B cell (primary cell): ENCODE measurements around the gene TFAP2D. TPM values are rescaled to one million over a fixed set of nuclear protein-coding genes. Genes with fewer than 3 reads are reported as not detected.

Experiments used
- ATAC-seq: fragments of 200-7000 bp; cut with Tn5 transposase; one replicate; pipeline ENCODE4 v1.10.0; 2021; ENCODE audit warnings: low read depth, mild to moderate bottlenecking, moderate number of reproducible peaks, moderate library complexity
- CTCF ChIA-PET: fragments of 350-600 bp; sonication (Branson Sonifier 250); formaldehyde crosslinking; loops from one replicate; lab custom pipeline; 2021; ENCODE audit warnings: antibody characterized with exemption, inconsistent platforms; lab: Charles Lee
- POLR2A ChIA-PET: fragments of 350-600 bp; sonication (Branson Sonifier 250); formaldehyde crosslinking; loops from one replicate; lab custom pipeline; 2021; ENCODE audit warnings: antibody characterized with exemption; lab: Charles Lee
- DNase-seq: peaks from one replicate; pipeline ENCODE4 v3.0.0; 2013
- H2AFZ ChIP-seq: 2 replicates; pipeline ENCODE4 v1.6.1; 2012; ENCODE audit warnings: mild to moderate bottlenecking, low read depth, low read length; ENCODE audit not compliant: insufficient read depth, poor library complexity, severe bottlenecking
- H3K27ac ChIP-seq, 2 donors: 1 replicate in 1 of 2; 2 replicates in 1 of 2; pipeline ENCODE4 v1.5.1; 2012 to 2013; ENCODE audit warnings: low read length in 2 of 2, mild to moderate bottlenecking in 2 of 2, moderate library complexity in 1 of 2
- H3K27me3 ChIP-seq, 4 experiments: fragments of 200-600 bp in 1 of 4; sonication (generic) in 1 of 4; replicated peaks in 1 of 4; 1 replicate in 2 of 4; 2 replicates in 2 of 4; pipeline versions ENCODE4 v1.6.1 to v1.7.0; 2013 to 2016; ENCODE audit warnings: low read length in 3 of 4, mild to moderate bottlenecking in 2 of 4, mixed read lengths in 1 of 4, moderate library complexity in 1 of 4; ENCODE audit not compliant: insufficient read depth in 4 of 4, control insufficient read depth in 3 of 4; ENCODE audit errors: control extremely low read depth in 1 of 4
- H3K36me3 ChIP-seq, 2 experiments: replicated peaks in 1 of 2; 1 replicate in 1 of 2; 2 replicates in 1 of 2; pipeline versions ENCODE4 v1.6.1 to v1.7.1; 2013; ENCODE audit warnings: low read length in 1 of 2; ENCODE audit not compliant: insufficient read depth in 2 of 2, control insufficient read depth in 1 of 2; ENCODE audit errors: control extremely low read depth in 1 of 2, extremely low read depth in 1 of 2
- H3K4me1 ChIP-seq, 2 donors: fragments of 200-600 bp in 1 of 2; sonication (generic) in 1 of 2; 1 replicate in 1 of 2; 2 replicates in 1 of 2; pipeline versions ENCODE4 v1.5.1 to v1.6.1; 2013 to 2017; ENCODE audit warnings: low read length in 2 of 2; ENCODE audit not compliant: control insufficient read depth in 2 of 2, insufficient read depth in 2 of 2
- H3K4me2 ChIP-seq: replicated peaks from 2 replicates; pipeline ENCODE3; 2012; ENCODE audit warnings: mild to moderate bottlenecking, low read depth, low read length; ENCODE audit not compliant: poor library complexity, severe bottlenecking
- H3K4me3 ChIP-seq, 5 experiments: fragments of 200-600 bp in 1 of 5; sonication (generic) in 1 of 5; 1 replicate in 3 of 5; 2 replicates in 2 of 5; pipeline versions ENCODE4 v1.5.1 to v1.7.0; 2011 to 2016; ENCODE audit warnings: low read length in 4 of 5, mild to moderate bottlenecking in 4 of 5, low read depth in 2 of 5, control low read depth in 1 of 5, moderate library complexity in 1 of 5; ENCODE audit not compliant: insufficient read depth in 1 of 5; ENCODE audit errors: control extremely low read depth in 1 of 5, extremely low read depth in 1 of 5
- H3K79me2 ChIP-seq: fragments of 200-600 bp; sonication (generic); one replicate; pipeline ENCODE4 v1.6.0; 2016; ENCODE audit warnings: low read length; ENCODE audit not compliant: control insufficient read depth, insufficient read depth
- H3K9ac ChIP-seq: fragments of 200-600 bp; sonication (generic); 2 replicates; pipeline ENCODE4 v1.6.1; 2017; ENCODE audit warnings: mild to moderate bottlenecking, low read length, moderate library complexity
- H3K9me3 ChIP-seq, 3 donors: one replicate each; pipeline versions ENCODE4 v1.6.1 to v1.7.1; 2013; ENCODE audit warnings: low read length in 2 of 3; ENCODE audit not compliant: control insufficient read depth in 2 of 3, insufficient read depth in 1 of 3; ENCODE audit errors: control extremely low read depth in 1 of 3
- H4K20me1 ChIP-seq: 2 replicates; pipeline ENCODE4 v1.6.0; 2012; ENCODE audit warnings: mild to moderate bottlenecking, low read length; ENCODE audit not compliant: insufficient read depth, control insufficient read depth, poor library complexity, severe bottlenecking
- H3K27ac Mint-ChIP-seq: one replicate; pipeline ENCODE4 v1.8.0; 2021; ENCODE audit warnings: mixed read lengths
- H3K27me3 Mint-ChIP-seq: one replicate; pipeline ENCODE4 v1.8.0; 2021; ENCODE audit warnings: mixed read lengths
- H3K4me1 Mint-ChIP-seq: one replicate; pipeline ENCODE4 v1.8.0; 2021; ENCODE audit warnings: mixed read lengths
- H3K4me3 Mint-ChIP-seq: one replicate; pipeline ENCODE4 v1.8.0; 2021; ENCODE audit warnings: mixed read lengths
- H3K9me3 Mint-ChIP-seq: one replicate; pipeline ENCODE4 v1.8.0; 2022; ENCODE audit warnings: mixed read lengths; ENCODE audit not compliant: insufficient read depth
- EZH2 ChIP-seq: IDR thresholded peaks from 2 replicates; pipeline ENCODE4 v1.6.1; 2012; ENCODE audit warnings: borderline replicate concordance, low read depth, mild to moderate bottlenecking, moderate library complexity, low read length; ENCODE audit not compliant: insufficient read depth, poor library complexity, severe bottlenecking
- WGBS: methylation state at CpG from one replicate; pipeline ENCODE4 v1.1.5; 2013; ENCODE audit warnings: missing lambda C conversion rate; ENCODE audit not compliant: insufficient coverage; 5-methylcytosine and 5-hydroxymethylcytosine counted together
- intact Hi-C: fragments of 100-400 bp; cut with micrococcal nuclease; formaldehyde crosslinking; loops from one replicate; pipeline ENCODE4 v1.10.0; 2022
- polyA plus RNA-seq: library from polyadenylated mRNA; depleted of rRNA; stranded (reverse); fragments of >200 nt; gene quantifications from 2 replicates; pipeline ENCODE4 v1.2.3, GENCODE V29; 2012
- total RNA-seq, 2 donors: library from RNA; stranded (reverse); fragments of 120-200 nt in 1 of 2; gene quantifications; 1 replicate in 1 of 2; 2 replicates in 1 of 2; pipeline versions ENCODE4 v1.2.3 to v1.2.4, GENCODE V29; 2013 to 2022
- TF ChIP-seq, protein P1 (sequence below): fragments of 200-600 bp; IDR thresholded peaks from one replicate; pipeline ENCODE4 v1.8.0; 2022; ENCODE audit warnings: antibody characterized with exemption, mild to moderate bottlenecking

Gene TFAP2D
- total and polyA plus RNA-seq, 2 donors (not counting 1 experiment from before 2014, with no cell fraction given) = not detected

DNA sequence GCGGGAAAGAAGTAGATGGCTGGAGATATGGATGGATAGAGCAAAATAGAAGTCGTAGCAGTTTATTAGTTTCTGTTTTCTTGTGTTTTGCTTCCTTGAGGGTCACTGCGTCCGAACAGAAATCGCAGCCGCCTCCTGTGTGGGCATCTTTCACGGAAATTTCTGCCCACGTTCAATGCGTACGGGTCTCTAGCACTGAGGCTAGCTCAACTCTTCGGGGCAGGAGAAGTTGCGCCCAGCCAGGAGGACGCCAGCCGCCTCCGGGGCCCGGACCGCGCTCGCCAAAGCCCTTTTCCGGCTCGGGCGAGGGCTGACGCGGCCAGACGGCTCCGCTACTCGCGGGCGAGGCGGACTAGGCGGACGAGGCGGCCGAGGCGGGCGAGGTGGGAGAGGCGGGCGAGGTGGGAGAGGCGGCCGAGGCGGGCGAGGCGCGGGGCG lies 106.2 kb downstream of the TFAP2D start:
- no peak for ATAC-seq
- H3K4me3 Mint-ChIP-seq = no peak overlapping the region

More for the DNA sequence above, 106.2 kb downstream of the TFAP2D start:
- no peaks in the 10 kb centered on the region for H3K9me3 Mint-ChIP-seq
- Histone ChIP-seq H4K20me1 (no peaks in the 10 kb centered on the region), H3K27me3 (peaks cover 1 to 66% (median 48%) of the 10 kb centered on the region in 4 experiments), H3K36me3 (no peaks in the 10 kb centered on the region), H3K9ac (no peak overlapping the region), H3K4me3 (no peak overlapping the region), H3K9me3 (peaks cover 0 to 11% (median 0%) of the 10 kb centered on the region in 3 donors), H3K4me2 (peak overlapping the region; percentile 38), H2AFZ (peak overlapping the region; percentile 40), H3K4me1 (peaks cover 8 to 23% of the 10 kb centered on the region in 2 donors), H3K79me2 (no peaks in the 10 kb centered on the region), H3K27ac (no peak overlapping the region)
- H3K4me1 Mint-ChIP-seq = peaks cover 24% of the 10 kb centered on the region
- CTCF ChIA-PET = interaction anchor here (1.2 to 4.9 kb wide), 4 partner anchors 531 to 1230 kb away, joined by 3 to 23 read pairs (median 5); no protein-coding TSS in a partner anchor
- H3K27me3 Mint-ChIP-seq = peaks cover 76% of the 10 kb centered on the region
- H3K27ac Mint-ChIP-seq = no peak overlapping the region
- 8% methylated on average over 44 of the region's 45 CpGs for WGBS
- POLR2A ChIA-PET = no interaction called here
- TF ChIP-seq, protein P1, sequence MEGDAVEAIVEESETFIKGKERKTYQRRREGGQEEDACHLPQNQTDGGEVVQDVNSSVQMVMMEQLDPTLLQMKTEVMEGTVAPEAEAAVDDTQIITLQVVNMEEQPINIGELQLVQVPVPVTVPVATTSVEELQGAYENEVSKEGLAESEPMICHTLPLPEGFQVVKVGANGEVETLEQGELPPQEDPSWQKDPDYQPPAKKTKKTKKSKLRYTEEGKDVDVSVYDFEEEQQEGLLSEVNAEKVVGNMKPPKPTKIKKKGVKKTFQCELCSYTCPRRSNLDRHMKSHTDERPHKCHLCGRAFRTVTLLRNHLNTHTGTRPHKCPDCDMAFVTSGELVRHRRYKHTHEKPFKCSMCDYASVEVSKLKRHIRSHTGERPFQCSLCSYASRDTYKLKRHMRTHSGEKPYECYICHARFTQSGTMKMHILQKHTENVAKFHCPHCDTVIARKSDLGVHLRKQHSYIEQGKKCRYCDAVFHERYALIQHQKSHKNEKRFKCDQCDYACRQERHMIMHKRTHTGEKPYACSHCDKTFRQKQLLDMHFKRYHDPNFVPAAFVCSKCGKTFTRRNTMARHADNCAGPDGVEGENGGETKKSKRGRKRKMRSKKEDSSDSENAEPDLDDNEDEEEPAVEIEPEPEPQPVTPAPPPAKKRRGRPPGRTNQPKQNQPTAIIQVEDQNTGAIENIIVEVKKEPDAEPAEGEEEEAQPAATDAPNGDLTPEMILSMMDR = no peak
- no peak for TF ChIP-seq EZH2
- intact Hi-C loops = loop anchor here (5.0 to 10.0 kb wide), 2 partner anchors 533 to 1035 kb away; no protein-coding TSS in a partner anchor
- no peak for DNase-seq
